Esophagus squamous epithelium (tissue), 4 donors: ENCODE measurements around the gene UGP2.

Experiments
- POLR2A ChIP-seq, 4 donors: fragments of 450-650 bp; IDR thresholded peaks; one replicate each; pipeline ENCODE4 v1.6.1; 2017; ENCODE audit warnings: antibody characterized with exemption in 4 of 4, mild to moderate bottlenecking in 4 of 4, moderate library complexity in 3 of 4
- TF ChIP-seq, protein P1 (sequence below), 6 experiments: fragments of 450-650 bp in 4 of 6; fragments of 200-600 bp in 2 of 6; sonication (generic) in 2 of 6; IDR thresholded peaks; one replicate each; pipeline ENCODE4 v1.5.1; 2016 to 2019; ENCODE audit warnings: antibody characterized with exemption in 6 of 6, mild to moderate bottlenecking in 4 of 6, moderate library complexity in 4 of 6

DNA sequence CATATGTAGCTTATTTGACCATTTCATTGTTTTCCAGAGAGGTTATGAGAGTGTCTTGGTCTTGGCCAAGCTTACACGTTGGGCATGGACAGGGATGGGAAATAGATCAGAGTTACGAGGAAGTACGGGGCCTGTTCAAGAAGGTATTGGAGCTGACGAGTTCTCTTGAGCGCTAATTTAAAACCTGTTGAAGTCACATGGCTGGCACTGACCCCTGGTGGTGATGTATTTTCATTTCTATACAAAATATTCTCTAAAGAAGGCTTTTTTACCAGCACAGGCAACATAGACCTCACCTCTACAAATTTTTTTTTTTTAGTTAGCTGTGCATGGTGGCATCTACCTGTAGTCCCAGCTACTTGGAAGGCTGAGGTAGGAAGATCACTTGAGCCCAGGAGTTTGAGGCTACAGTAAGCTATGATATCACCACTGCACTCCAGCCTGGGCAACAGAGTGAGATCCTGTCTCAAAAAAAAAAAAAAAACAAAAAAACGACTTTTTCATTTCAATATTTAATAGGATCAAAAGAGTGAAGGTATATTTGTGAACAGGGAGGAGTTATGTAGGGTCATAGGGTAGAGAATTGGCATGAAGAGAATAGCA is 19.6 kb downstream of the UGP2 start:
- TF ChIP-seq, protein P1, sequence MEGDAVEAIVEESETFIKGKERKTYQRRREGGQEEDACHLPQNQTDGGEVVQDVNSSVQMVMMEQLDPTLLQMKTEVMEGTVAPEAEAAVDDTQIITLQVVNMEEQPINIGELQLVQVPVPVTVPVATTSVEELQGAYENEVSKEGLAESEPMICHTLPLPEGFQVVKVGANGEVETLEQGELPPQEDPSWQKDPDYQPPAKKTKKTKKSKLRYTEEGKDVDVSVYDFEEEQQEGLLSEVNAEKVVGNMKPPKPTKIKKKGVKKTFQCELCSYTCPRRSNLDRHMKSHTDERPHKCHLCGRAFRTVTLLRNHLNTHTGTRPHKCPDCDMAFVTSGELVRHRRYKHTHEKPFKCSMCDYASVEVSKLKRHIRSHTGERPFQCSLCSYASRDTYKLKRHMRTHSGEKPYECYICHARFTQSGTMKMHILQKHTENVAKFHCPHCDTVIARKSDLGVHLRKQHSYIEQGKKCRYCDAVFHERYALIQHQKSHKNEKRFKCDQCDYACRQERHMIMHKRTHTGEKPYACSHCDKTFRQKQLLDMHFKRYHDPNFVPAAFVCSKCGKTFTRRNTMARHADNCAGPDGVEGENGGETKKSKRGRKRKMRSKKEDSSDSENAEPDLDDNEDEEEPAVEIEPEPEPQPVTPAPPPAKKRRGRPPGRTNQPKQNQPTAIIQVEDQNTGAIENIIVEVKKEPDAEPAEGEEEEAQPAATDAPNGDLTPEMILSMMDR (IDR thresholded peaks at IDR 0.05): peak in 5 of 6 experiments; percentile 49 to 63 (median 52)
- no peak for TF ChIP-seq POLR2A (IDR thresholded peaks at IDR 0.05)
